K562 (cell line): ENCODE results near the gene SDK1. TPM values are rescaled to one million over a fixed set of nuclear protein-coding genes. Genes with fewer than 3 reads are reported as not detected.

ENCODE experiments used
- ATAC-seq: fragments of 200-7000 bp; cut with Tn5 transposase; 3 replicates; pipeline ENCODE4 v1.9.1; 2020; ENCODE audit warnings: moderate library complexity
- BruUV-seq: library from RNA; stranded (reverse); fragments of 400-500 nt; replicated peaks from 2 replicates; lab custom pipeline; 2021; lab: Mats Ljungman, UMichigan
- CTCF ChIA-PET: fragments of 300-600 bp; formaldehyde crosslinking; extraction: SDS; loops from one replicate; lab custom pipeline; 2021; ENCODE audit warnings: low intra/inter-chr PET ratio; lab: Yijun Ruan, JAX
- POLR2A ChIA-PET: fragments of 300-600, 350-650 bp; sonication (Branson Sonifier 250); formaldehyde crosslinking; extraction: SDS; loops from one replicate; lab custom pipeline; 2021; ENCODE audit warnings: antibody characterized with exemption, inconsistent platforms; lab: Yijun Ruan, JAX
- DNase-seq, 4 experiments: peaks; one replicate each; pipeline versions ENCODE4 v3.0.0 to v3.0.0-alpha.2; 2011 to 2018; ENCODE audit warnings: low spot score in 3 of 4, mixed read lengths in 3 of 4; ENCODE audit errors: extremely low read depth in 1 of 4
- FAIRE-seq: peaks from 2 replicates; lab custom pipeline; 2011; peaks lifted over from hg19 to GRCh38; lab: Jason Lieb, UNC
- H2AFZ ChIP-seq: 2 replicates; pipeline ENCODE4 v1.6.0; 2011; ENCODE audit warnings: low read depth, low read length, control low read depth, inconsistent platforms
- H3K27ac ChIP-seq: fragments of 200-600 bp; 3 replicates; pipeline ENCODE4 v1.8.0; 2011; ENCODE audit warnings: low read depth, mild to moderate bottlenecking, control low read depth, inconsistent platforms, low read length, moderate library complexity, mixed read lengths; ENCODE audit errors: extremely low read depth
- H3K27me3 ChIP-seq, 2 experiments: fragments of 300-600 bp in 1 of 2; 2 replicates in 1 of 2; 3 replicates in 1 of 2; pipeline versions ENCODE4 v1.6.0 to v1.8.0; 2011; ENCODE audit warnings: inconsistent platforms in 2 of 2, low read length in 2 of 2, mild to moderate bottlenecking in 1 of 2, mixed read lengths in 1 of 2, moderate library complexity in 1 of 2; ENCODE audit not compliant: control insufficient read depth in 2 of 2, insufficient read depth in 2 of 2
- H3K36me3 ChIP-seq: fragments of 300-600 bp; 3 replicates; pipeline ENCODE4 v1.8.0; 2011; ENCODE audit warnings: mild to moderate bottlenecking, low read length, inconsistent platforms; ENCODE audit not compliant: control insufficient read depth, insufficient read depth
- H3K4me1 ChIP-seq, 2 experiments: fragments of 200-600 bp in 1 of 2; replicated peaks in 1 of 2; 2 replicates in 1 of 2; 3 replicates in 1 of 2; pipeline versions ENCODE4 v1.5.1 to v1.8.0; 2011; ENCODE audit warnings: inconsistent platforms in 2 of 2, low read length in 2 of 2, mild to moderate bottlenecking in 1 of 2, mixed read lengths in 1 of 2, moderate library complexity in 1 of 2; ENCODE audit not compliant: control insufficient read depth in 2 of 2, insufficient read depth in 2 of 2
- H3K4me2 ChIP-seq: 2 replicates; pipeline ENCODE4 v1.6.1; 2011; ENCODE audit warnings: low read length, control low read depth, inconsistent platforms, mixed read lengths; ENCODE audit not compliant: insufficient read depth
- H3K4me3 ChIP-seq: fragments of 200-600 bp; sonication (generic), shearing (Covaris generic); 2 replicates; pipeline ENCODE4 v1.5.1; 2016; ENCODE audit warnings: control low read depth, inconsistent platforms
- H3K79me2 ChIP-seq: fragments of 200-600 bp; 3 replicates; pipeline ENCODE4 v1.8.0; 2011; ENCODE audit warnings: low read length, inconsistent platforms; ENCODE audit not compliant: control insufficient read depth, insufficient read depth
- H3K9ac ChIP-seq, 2 experiments: 2 replicates each; pipeline versions ENCODE4 v1.6.0 to v1.6.1; 2011; ENCODE audit warnings: low read depth in 2 of 2, low read length in 2 of 2, control low read depth in 1 of 2, inconsistent platforms in 1 of 2, mild to moderate bottlenecking in 1 of 2, mixed read lengths in 1 of 2; ENCODE audit not compliant: insufficient read depth in 1 of 2
- H3K9me1 ChIP-seq: one replicate; pipeline ENCODE4 v1.6.0; 2011; ENCODE audit warnings: inconsistent platforms, mild to moderate bottlenecking, low read length, moderate library complexity; ENCODE audit not compliant: control insufficient read depth, insufficient read depth
- H3K9me3 ChIP-seq: replicated peaks from 2 replicates; pipeline ENCODE4 v1.5.1; 2011; ENCODE audit warnings: low read depth, low read length, inconsistent platforms; ENCODE audit not compliant: control insufficient read depth, insufficient read depth
- H4K20me1 ChIP-seq: replicated peaks from 2 replicates; pipeline ENCODE4 v1.6.1; 2011; ENCODE audit warnings: low read length, inconsistent platforms, mixed read lengths; ENCODE audit not compliant: control insufficient read depth, insufficient read depth
- CHD2 ChIP-seq: IDR thresholded peaks from 2 replicates; pipeline ENCODE4 v1.6.1; 2011; ENCODE audit warnings: low read depth, low read length
- CREB3L1 ChIP-seq: fragments of 450-650 bp; IDR thresholded peaks from 2 replicates; pipeline ENCODE4 v1.6.1; 2014; ENCODE audit warnings: low read depth, mild to moderate bottlenecking, moderate library complexity, borderline replicate concordance
- DEAF1 ChIP-seq: fragments of 450-650 bp; formaldehyde crosslinking; IDR thresholded peaks from 2 replicates; pipeline ENCODE4 v1.4.0; 2020; ENCODE audit warnings: mild to moderate bottlenecking, moderate library complexity
- LARP7 ChIP-seq: fragments of 450-650 bp; IDR thresholded peaks from 2 replicates; pipeline ENCODE4 v1.6.1; 2016
- NFIC ChIP-seq: fragments of 450-650 bp; IDR thresholded peaks from 2 replicates; pipeline ENCODE4 v1.6.1; 2017; ENCODE audit warnings: mild to moderate bottlenecking, inconsistent platforms
- RBM14 ChIP-seq: fragments of 200-400 bp; formaldehyde crosslinking; IDR thresholded peaks from 2 replicates; pipeline ENCODE4 v1.6.1; 2018; ENCODE audit warnings: low read depth, mild to moderate bottlenecking, low read length, moderate library complexity, borderline replicate concordance; ENCODE audit not compliant: insufficient read depth
- SNRNP70 ChIP-seq: fragments of 200-400 bp; formaldehyde crosslinking; optimal IDR thresholded peaks from 2 replicates; pipeline ENCODE3; 2017; ENCODE audit warnings: low read depth, low read length
- TBL1XR1 ChIP-seq, 2 experiments: IDR thresholded peaks; 2 replicates each; pipeline ENCODE4 v1.6.1; 2012; ENCODE audit warnings: improper control_type of control experiment in 2 of 2, low read length in 2 of 2, mild to moderate bottlenecking in 1 of 2
- U2AF2 ChIP-seq: fragments of 200-400 bp; formaldehyde crosslinking; optimal IDR thresholded peaks from 2 replicates; pipeline ENCODE3; 2017; ENCODE audit warnings: low read depth, mild to moderate bottlenecking, low read length
- ZBTB7A ChIP-seq: IDR thresholded peaks from 2 replicates; pipeline ENCODE4 v1.6.1; 2011; ENCODE audit warnings: low read depth, mild to moderate bottlenecking, low read length, moderate library complexity, borderline replicate concordance; ENCODE audit not compliant: control insufficient read depth
- ZNF384 ChIP-seq: IDR thresholded peaks from 2 replicates; pipeline ENCODE4 v1.6.1; 2012; ENCODE audit warnings: low read depth, low read length, improper control_type of control experiment
- ZNF407 ChIP-seq: fragments of 450-650 bp; IDR thresholded peaks from 2 replicates; pipeline ENCODE4 v1.6.1; 2016; ENCODE audit warnings: low read depth
- ZNF764 ChIP-seq: fragments of 250-450 bp; sonication (Bioruptor Pico); IDR thresholded peaks from 2 replicates; pipeline ENCODE4 v1.4.0; 2020; ENCODE audit warnings: low read depth, mild to moderate bottlenecking, moderate library complexity
- WGBS: fragments of 100-300 bp; shearing (Covaris generic); methylation state at CpG from one replicate; pipeline ENCODE4 v1.1.6; 2016; ENCODE audit warnings: low coverage, mixed read lengths; ENCODE audit not compliant: insufficient coverage; ENCODE audit errors: missing lambda C conversion rate; 5-methylcytosine and 5-hydroxymethylcytosine counted together
- in situ Hi-C: fragments of 300-500 bp; cut with MboI; formaldehyde crosslinking; loops from 4 replicates; pipeline ENCODE4 v1.15.0; 2018; ENCODE audit warnings: inconsistent platforms, mixed read lengths
- intact Hi-C: fragments of 100-400 bp; cut with micrococcal nuclease; formaldehyde crosslinking; loops from 2 replicates; pipeline ENCODE4 v1.14.2; 2022
- polyA plus RNA-seq, 8 experiments: library from polyadenylated mRNA; depleted of rRNA in 4 of 8; stranded (reverse) in 5 of 8; unstranded in 3 of 8; fragments of >200 nt; fragmentation: Nextera tagmentation in 2 of 8; fragmentation: Illumina TruSeq in 1 of 8; extraction: Ambion mirVana in 2 of 8; extraction: Trizol in 1 of 8; gene quantifications; 2 replicates each; pipeline versions ENCODE4 v1.2.1 to v1.2.3, GENCODE V29; 2011 to 2014; ENCODE audit warnings: inconsistent platforms in 1 of 8, missing spikeins in 1 of 8
- total RNA-seq, 7 experiments: library from RNA; depleted of rRNA in 6 of 7; stranded (reverse); fragments of >200 nt in 6 of 7; fragmentation: Illumina TruSeq in 2 of 7; extraction: Trizol in 2 of 7; gene quantifications; 2 replicates each; pipeline versions ENCODE4 v1.2.1 to v1.2.3, GENCODE V29; 2011 to 2021; ENCODE audit warnings: low replicate concordance in 1 of 7

The SDK1 gene
- total and polyA plus RNA-seq, 9 of the 15 experiments (the other 6 are each of a cell fraction or from before 2014, with no cell fraction given) = 0.16 TPM; not detected in 8

GRCh38 chr7:3655635-3656034 is 354.6 kb downstream of the SDK1 start:
- Histone ChIP-seq H3K27me3 (peaks cover 0 to 26% of the 10 kb centered on the region in 2 experiments; a peak in 3 of 5 replicates), H3K4me1 (no peaks in the 10 kb centered on the region), H4K20me1 (peaks cover 5% of the 10 kb centered on the region; the same call in 1 of the 2 replicates), H3K4me3 (no peak overlapping the region), H3K27ac (no peak overlapping the region), H2AFZ (no peak overlapping the region), H3K4me2 (no peak overlapping the region), H3K79me2 (no peaks in the 10 kb centered on the region), H3K9me1 (no peaks in the 10 kb centered on the region), H3K9ac (no peak overlapping the region), H3K9me3 (no peaks in the 10 kb centered on the region), H3K36me3 (no peaks in the 10 kb centered on the region)
- DNase-seq (no peak), FAIRE-seq (no peak), ATAC-seq (no peak)
- in situ Hi-C loops (no loop called here), intact Hi-C loops (no loop called here)
- BruUV-seq = no TSS peak
- WGBS = 2% methylated on average over 7 of the region's 7 CpGs
- ChIA-PET CTCF (no interaction called here), POLR2A (no interaction called here)
- TF ChIP-seq LARP7 (no peak), SNRNP70 (no peak), ZNF384 (no peak), RBM14 (no peak), ZNF407 (no peak), U2AF2 (no peak), CREB3L1 (no peak), DEAF1 (no peak), NFIC (no peak), CHD2 (no peak), ZBTB7A (no peak), ZNF764 (no peak), TBL1XR1 (IDR thresholded peaks at IDR 0.05; ENCODE audit: low read length in 2 of 2) (no peak)
